OCI-M1 (cell line): ENCODE data around the gene FNDC10.

ENCODE experiments used
- DNase-seq: peaks from one replicate; lab custom pipeline; 2025; lab: John Stamatoyannopoulos, UW

Gene FNDC10

GRCh38 chr1:1616045-1616790 is 16.3 kb upstream of the FNDC10 start:
- DNase-seq: peak; percentile 22

- peak; percentile 98 for DNase-seq
Measured at GRCh38 chr1:1615256-1616044, 15.5 kb upstream of the FNDC10 start, which contains the start of gene MIB2. TSS of gene MIB2 (plus strand) at chr1:1615500. CDS start at chr1:1623453, 7,953 bp downstream.

- DNase-seq: no peak
Measured at GRCh38 chr1:1614954-1615255, 15.0 kb upstream of the FNDC10 start.

- peak; percentile 90 for DNase-seq
Measured at GRCh38 chr1:1614204-1614953, 14.4 kb upstream of the FNDC10 start.

GRCh38 chr1:1613509-1614082 is 13.7 kb upstream of the FNDC10 start:
- no peak for DNase-seq

GRCh38 chr1:1612104-1612400 is 12.1 kb upstream of the FNDC10 start:
- no peak for DNase-seq

GRCh38 chr1:1610796-1611195 is 10.9 kb upstream of the FNDC10 start:
- DNase-seq: no peak

- DNase-seq: no peak
Measured at GRCh38 chr1:1609822-1610485, 10.0 kb upstream of the FNDC10 start.

GRCh38 chr1:1606232-1606631 is 6.3 kb upstream of the FNDC10 start:
- no peak for DNase-seq

GRCh38 chr1:1605724-1606123 is 5.8 kb upstream of the FNDC10 start:
- DNase-seq: no peak

GRCh38 chr1:1605034-1605591 is 5.2 kb upstream of the FNDC10 start:
- no peak for DNase-seq

GRCh38 chr1:1604374-1605033 is 4.6 kb upstream of the FNDC10 start:
- no peak for DNase-seq

- no peak for DNase-seq
Measured at GRCh38 chr1:1603671-1604373, 3.9 kb upstream of the FNDC10 start.

GRCh38 chr1:1602968-1603506 is 3.1 kb upstream of the FNDC10 start:
- no peak for DNase-seq

- DNase-seq: no peak
Measured at GRCh38 chr1:1602304-1602967, 2.5 kb upstream of the FNDC10 start.

- DNase-seq: no peak
Measured at GRCh38 chr1:1601564-1602303, 1.8 kb upstream of the FNDC10 start.

GRCh38 chr1:1600861-1601563 is 1.1 kb upstream of the FNDC10 start:
- DNase-seq: no peak
